Ovary (tissue), 3 donors: ENCODE measurements around the gene FLYWCH1.

Source experiments
- POLR2A ChIP-seq: fragments of 450-650 bp; IDR thresholded peaks from one replicate; pipeline ENCODE4 v1.6.1; 2017; ENCODE audit warnings: antibody characterized with exemption, mild to moderate bottlenecking, moderate library complexity
- TF ChIP-seq, protein P1 (sequence below), 3 donors: fragments of 450-650 bp in 2 of 3; fragments of 200-600 bp in 1 of 3; IDR thresholded peaks; one replicate each; pipeline versions ENCODE4 v1.5.1 to v1.8.0; 2016 to 2022; ENCODE audit warnings: antibody characterized with exemption in 3 of 3, mild to moderate bottlenecking in 1 of 3
- donor health status: DM: no; HTN: no; CAD: no.

DNA sequence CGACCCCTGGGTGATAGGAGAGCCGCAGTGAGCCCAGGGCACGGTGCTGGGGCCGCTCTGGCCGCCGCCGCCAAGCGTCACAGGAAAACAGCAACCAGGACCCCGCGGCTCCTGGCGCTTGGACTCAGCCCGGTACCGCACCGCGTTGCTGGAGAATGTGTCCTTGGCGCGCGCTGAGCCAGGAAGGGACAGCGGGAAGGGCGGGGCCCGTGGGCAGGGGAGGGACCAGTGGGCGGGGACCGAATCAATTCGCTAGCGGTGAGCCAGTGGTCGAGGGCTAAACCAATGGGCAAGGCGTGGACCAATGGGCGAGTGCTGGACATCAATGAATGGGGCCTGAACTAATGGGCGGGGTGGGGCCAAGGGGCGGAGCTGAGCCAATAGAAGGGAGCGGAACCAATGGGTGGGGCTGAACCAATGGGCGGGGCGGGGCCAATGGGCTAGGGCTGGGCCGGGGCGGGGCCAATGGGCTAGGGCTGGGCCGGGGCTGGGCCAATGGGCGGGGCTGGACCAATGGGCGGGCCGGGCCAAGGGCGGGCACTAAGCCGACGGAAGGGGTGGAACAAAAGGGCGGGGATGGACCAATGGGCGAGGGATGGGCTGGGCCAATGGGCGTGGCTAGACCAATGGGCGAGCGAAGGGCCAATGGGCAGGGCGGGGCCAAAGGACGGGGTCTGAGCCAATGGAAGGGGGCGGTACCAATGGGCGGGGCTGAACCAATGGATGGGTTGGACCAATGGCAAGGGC lies 6.3 kb upstream of the FLYWCH1 start:
- TF ChIP-seq, protein P1, sequence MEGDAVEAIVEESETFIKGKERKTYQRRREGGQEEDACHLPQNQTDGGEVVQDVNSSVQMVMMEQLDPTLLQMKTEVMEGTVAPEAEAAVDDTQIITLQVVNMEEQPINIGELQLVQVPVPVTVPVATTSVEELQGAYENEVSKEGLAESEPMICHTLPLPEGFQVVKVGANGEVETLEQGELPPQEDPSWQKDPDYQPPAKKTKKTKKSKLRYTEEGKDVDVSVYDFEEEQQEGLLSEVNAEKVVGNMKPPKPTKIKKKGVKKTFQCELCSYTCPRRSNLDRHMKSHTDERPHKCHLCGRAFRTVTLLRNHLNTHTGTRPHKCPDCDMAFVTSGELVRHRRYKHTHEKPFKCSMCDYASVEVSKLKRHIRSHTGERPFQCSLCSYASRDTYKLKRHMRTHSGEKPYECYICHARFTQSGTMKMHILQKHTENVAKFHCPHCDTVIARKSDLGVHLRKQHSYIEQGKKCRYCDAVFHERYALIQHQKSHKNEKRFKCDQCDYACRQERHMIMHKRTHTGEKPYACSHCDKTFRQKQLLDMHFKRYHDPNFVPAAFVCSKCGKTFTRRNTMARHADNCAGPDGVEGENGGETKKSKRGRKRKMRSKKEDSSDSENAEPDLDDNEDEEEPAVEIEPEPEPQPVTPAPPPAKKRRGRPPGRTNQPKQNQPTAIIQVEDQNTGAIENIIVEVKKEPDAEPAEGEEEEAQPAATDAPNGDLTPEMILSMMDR (IDR thresholded peaks at IDR 0.05), result peak in 1 of 3 donors; percentile 37
- TF ChIP-seq POLR2A, result peak; percentile 85
